Stimulated activated CD4-positive, alpha-beta T cell treated with anti-CD3 and anti-CD28 coated beads, TNF-alpha, amount 100 ng/mL, for 48 hours (primary cell): ENCODE data around the gene METTL22.
"Not testable (repeated sequence)": the region's sequence is repeated elsewhere in the genome, so short reads cannot be mapped to it uniquely, and the experiment has no call there.

Source experiments
- DNase-seq, 3 donors: peaks; one replicate each; pipeline ENCODE4 v3.0.0-alpha.2; 2020; ENCODE audit warnings: low read depth in 3 of 3

The METTL22 gene

DNA sequence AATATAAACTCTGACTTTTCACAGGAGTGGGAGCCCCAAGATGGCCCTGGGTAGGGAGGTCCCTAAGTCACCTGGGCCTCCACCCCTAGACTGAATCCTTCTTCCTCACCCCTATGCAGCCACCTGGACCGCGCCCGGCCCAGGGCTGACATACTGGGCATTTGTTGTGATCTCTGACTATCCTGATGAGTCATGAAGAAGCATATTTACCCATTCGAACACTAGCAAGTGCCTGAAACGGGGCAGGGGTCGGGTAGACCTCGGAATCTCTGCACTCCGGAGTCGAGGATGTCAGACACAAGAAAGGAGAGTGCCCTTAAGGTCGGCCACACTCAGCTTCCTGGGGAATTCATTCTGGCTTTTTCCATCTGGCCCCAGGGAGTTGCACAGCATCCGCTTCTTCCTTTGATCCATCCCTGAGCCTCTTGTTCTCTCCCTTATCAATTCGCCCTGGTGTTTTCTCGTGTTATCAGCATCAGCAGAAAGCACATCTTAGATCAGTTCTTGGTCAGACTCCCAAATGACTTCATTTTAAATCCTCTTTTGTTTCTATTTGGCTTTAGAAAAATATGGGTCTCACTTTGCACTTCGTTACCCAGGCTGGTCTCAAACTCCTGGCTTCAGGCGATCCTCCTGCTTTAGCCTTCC, 10.4 kb downstream of the METTL22 start:
- DNase-seq, result no peak

GRCh38 chr16:8632675-8633182, 11.2 kb downstream of the METTL22 start:
- DNase-seq, result no peak

GRCh38 chr16:8634991-8635736, 13.7 kb downstream of the METTL22 start:
- no peak for DNase-seq

GRCh38 chr16:8639694-8640093, 18.2 kb downstream of the METTL22 start:
- no peak for DNase-seq

GRCh38 chr16:8641671-8642070, 20.2 kb downstream of the METTL22 start:
- DNase-seq, result no peak

GRCh38 chr16:8642146-8642545, 20.6 kb downstream of the METTL22 start:
- DNase-seq, result no peak

DNA sequence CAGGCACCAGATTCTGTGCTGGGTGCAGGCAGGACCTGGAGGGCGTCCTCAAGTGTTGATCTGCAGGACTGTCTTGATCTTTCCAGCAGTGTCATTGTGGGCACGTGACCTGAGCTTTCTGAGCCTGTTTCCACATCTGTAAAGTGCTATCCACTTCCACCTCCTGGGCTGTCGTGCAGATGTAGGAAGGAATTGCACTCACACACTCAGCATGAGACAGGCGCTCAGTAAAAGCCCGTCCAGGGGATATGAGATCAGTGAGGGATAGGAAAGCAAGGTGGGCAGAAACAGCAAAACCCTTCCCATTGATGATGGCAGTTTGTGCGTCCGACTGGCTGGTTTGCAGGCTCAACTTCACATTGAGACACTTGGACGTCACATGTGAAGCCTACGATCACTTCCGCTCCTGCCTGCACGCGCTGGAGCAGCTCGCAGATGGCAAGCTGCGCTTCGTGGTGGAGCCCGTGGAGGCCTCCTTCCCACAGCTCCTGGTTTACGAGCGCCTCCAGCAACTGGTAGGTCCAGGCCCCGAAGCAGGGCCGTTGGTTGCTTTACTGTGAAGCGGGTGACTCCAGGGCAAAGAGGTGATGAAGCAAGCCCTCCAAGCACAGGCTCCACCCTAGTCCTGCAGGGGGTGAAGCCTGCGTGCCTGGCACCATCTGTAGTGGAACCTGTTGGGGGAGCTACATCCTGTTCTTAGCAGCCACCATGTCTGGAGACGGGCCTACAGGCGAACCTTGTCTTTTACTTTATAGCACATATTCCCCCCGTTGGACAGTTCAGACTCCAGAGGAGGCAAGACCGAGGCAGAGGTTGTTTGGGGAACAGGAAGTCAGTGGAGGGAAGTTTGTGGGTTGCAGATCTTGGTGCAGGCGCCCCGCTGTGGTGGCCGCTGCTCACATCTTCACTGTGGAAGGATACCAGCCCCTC, 23.0 kb downstream of the METTL22 start:
- DNase-seq, result no peak

DNA sequence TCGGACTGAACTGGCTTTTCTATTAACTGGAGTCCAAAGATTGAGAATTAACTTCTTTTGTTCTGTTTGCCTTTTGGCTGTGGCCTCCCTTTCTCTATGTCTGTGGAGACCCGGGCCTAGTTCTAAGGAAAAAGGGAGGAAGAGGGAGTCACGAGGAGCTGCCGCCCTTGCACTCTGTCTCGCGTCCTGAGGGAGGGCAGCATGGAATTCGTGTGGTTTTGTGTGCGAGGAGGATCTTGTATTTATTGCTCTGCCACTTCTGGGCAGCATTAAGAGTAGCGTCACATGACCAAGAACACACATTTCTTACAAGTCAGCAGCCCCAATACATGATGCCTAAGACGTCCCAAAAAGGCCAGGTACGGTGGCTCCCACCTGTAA, 23.6 kb downstream of the METTL22 start:
- no peak for DNase-seq

DNA sequence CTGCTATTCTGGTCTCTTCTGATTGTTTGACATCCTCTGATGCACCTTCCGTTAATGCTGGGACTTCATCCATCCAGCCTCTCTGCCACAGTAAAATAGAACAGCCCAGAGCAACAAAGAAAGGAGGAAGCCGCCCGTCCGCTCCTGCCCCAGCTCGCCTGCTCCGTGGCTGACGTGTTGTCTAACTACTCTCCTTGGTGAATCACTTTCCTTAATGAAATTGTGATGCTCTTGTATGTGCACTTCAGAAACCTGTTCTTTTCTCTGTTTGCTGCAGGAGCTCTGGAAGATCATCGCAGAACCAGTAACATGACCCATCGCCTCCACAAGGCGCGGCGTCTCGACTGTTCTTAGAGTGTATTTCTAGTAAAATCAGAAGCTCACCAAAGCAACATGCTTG, 24.3 kb downstream of the METTL22 start:
- no peak for DNase-seq

DNA sequence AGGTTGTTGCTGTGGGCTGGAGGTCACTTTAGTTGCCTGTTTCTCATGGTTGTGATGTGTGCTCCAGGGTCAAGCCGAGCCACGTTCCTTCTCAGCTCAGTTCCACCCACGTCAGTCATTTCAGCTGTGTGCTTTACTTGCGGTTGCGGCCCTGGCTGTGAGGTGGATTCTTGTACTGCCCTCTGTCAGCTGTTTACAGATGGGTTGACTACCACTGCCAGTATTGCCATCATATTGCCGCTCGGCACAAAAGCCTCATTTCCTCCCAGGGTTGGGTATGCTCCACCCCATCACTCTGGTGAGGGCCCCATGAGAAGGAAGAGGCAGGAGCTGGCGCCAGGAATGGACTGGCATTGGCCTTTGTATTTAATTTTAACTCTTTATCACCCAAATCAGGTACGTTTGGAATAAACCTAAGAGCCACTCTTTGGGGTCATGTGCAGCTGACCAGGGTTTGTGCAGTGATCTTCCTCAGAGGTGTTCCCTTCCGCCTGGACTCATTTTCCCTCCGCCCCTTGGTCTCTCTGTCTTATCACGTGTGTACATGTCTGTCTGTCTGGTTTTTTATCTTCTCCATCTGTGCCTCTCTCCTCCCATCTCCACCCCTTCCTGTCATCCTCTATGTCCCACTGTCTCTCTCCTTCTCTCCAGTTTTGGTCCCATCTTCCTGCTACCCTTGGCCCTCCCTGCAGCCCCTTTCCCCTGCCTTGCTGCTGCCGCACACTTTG, 25.0 kb downstream of the METTL22 start:
- DNase-seq, result no peak

DNA sequence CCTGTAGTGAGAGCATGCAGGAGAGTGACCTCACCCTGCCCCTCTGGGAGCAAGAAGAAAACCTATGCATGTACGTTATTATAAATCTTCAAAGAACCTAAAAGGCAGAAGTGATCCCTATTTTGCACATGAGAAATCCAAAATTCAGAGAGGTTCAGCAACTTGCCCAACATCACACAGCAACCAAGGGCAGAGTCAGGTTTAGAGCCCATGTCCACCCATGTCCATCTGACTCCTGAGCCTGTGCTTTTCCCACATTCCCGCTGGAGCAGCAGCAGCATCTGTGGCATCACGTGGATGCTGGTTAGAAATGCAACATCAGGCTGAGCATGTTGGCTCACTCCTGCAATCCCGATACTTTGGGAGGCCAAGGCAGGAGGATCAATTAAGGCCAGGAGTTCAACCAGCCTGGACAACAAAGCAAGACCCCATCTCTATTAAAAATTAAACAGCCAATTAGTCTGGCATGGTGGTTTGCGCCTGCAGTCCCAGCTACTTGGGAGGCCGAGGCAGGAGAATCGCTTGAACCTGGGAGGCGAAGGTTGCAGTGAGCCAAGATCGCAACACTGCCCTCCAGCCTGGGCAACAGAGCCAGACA, 26.3 kb downstream of the METTL22 start:
- DNase-seq, result no peak

DNA sequence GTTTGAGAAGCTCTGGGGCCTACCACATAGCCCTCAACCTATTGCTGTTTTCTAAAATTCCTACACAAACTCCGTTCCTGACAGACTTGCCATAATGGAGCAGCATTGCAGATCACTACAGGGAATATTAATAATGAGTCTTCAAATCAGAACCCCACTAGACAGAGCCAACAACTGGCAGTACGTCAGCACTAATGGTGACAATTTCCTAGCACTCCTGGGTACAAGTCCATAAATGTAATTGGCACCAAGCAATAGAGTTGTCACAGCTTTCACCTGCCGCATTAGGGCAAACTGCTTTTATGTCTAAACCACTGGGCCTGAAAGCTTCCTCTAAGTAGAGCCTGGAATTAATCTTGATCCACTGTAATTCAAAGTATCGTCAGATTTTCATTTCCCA, 27.4 kb downstream of the METTL22 start:
- DNase-seq, result no peak

GRCh38 chr16:8649829-8650554, 28.5 kb downstream of the METTL22 start:
- no peak for DNase-seq

GRCh38 chr16:8651958-8652357, 30.5 kb downstream of the METTL22 start:
- DNase-seq, result not testable (repeated sequence)

GRCh38 chr16:8655184-8655717, 33.8 kb downstream of the METTL22 start:
- DNase-seq, result peak; percentile 15 to 40 (median 16)

DNA sequence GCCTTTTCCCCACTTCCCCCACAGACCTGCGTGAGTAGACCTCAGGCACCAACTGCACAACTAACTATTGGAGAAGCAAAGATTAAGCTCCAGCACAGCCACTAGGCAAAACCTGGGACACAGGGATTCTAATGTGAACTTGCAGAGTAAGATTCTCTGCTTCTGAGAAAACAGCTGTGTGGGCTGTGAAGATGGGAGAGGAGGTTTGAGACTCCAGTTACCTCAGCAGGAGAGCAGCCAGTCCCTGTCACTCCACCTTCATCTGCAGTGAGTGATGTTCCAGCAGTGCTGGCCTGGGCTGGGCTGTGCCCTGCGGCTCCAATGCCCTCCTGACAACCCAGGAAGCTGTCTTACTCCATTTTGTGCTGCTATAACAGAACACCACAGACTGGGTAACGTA, 34.9 kb downstream of the METTL22 start:
- no peak for DNase-seq

DNA sequence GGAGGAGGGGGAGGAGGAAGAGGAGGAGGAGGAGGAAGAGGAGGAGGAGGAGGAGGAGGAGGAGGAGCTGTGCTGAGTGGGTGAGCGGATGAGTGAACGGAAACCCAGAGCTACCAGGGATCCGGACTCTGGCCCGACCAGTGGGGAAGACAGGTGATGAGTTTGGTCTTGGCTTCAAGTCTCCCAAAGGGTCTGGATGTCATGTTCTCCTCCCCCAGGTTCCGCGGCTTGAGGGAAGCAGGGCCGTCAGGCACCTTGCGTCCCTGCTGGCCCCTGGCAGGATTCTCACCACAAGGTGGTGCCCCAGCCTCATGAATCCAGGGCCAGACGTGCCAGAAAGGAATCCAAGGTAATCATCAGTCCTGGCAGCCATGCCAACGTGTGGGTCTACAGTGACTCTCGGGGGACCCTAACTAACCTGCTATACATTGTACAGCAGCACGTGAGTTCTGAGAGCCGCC, 39.4 kb downstream of the METTL22 start:
- peak; percentile 21 to 43 (median 39) for DNase-seq

DNA sequence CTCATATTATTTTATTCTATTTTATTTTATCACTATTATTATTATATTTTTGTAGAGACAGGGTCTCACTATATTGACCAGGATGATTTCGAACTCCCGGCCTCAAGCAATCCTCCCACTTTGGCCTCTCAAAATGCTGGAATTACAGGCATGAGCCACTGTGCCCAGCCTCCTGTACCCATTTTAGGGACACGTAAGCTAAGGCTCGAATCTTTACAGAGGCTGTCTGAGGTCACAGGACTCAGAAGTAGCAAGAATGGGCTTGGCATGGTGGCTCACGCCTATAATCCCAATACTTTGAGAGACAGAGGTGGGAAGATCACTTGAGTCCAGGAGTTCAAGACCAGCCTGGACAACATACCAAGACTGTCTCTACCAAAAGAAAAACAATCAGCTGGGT, 40.2 kb downstream of the METTL22 start:
- no peak for DNase-seq

DNA sequence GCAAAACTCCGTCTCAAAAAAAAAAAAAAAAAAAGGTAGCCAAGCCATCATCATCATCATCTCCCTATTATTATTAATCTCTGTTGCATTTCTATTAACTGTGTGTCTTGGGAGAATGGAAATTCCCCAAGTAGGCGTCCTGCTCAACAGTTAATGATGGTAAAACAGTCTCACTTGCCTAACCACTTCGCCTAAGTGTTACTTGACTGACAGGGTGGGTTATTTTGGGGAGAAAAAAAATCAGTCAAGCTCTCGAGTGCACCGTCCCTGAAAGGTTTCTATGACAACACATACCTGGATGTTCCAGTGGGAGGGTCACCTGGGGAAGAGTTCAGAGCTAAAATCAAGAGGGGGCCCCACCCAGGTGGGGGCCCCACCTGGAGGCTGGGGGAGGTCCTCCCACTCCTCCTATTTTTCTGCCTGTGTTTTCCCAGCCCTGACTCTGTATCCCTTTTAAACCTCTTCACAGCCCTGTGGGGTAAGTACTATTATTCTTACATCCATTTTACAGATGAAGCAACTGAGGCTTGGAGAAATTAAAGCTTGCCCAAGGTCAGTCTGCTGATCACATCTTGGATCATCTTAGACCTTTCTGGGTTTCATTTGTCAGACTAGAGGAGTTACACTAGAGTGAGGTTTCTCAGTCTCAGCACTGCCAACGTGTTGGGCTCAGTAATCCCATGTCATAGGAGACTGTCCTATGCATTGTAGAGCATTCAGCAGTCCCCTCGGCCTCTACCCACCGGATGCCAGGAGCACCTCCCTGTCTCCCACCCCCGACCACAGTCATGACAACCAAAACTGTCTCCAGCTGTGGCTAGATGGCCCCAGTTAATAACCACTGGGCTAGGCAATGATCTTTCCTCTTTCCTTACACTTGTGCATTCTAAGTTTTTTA, 41.9 kb downstream of the METTL22 start:
- DNase-seq, result no peak
